ENCODE measurements around the gene SEC24A.
"Not testable (repeated sequence)": the region's sequence is repeated elsewhere in the genome, so short reads cannot be mapped to it uniquely, and the experiment has no call there.

DNA sequence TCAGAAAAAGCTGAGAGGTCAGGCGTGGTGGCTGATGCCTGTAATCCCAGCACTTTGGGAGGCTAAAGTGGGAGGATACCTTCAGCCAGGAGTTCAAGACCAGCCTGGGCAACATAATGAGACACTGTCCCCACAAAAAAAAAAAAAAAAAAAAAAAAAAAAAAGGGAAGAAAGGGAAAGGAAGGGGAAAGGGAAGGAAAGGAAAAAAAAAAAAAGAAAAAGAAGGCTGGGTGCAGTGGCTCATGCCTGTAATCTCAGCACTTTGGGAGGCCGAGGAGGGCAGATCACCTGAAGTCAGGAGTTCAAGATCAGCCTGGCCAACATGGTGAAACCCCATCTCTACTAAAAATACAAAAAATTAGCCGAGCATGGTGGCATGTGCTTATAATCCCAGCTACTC lies 48.8 kb upstream of the SEC24A start:
- not testable (repeated sequence) for TF ChIP-seq EZH2 (IDR thresholded peaks at IDR 0.05; ENCODE audit: insufficient read depth, poor library complexity, severe bottlenecking); EZH2phosphoT487 (IDR thresholded peaks at IDR 0.05; ENCODE audit: insufficient read depth, low read depth)
